Measurements from ENCODE around the gene SSTR4.
"Not testable (repeated sequence)": the region's sequence is repeated elsewhere in the genome, so short reads cannot be mapped to it uniquely, and the experiment has no call there.

Gene SSTR4

DNA sequence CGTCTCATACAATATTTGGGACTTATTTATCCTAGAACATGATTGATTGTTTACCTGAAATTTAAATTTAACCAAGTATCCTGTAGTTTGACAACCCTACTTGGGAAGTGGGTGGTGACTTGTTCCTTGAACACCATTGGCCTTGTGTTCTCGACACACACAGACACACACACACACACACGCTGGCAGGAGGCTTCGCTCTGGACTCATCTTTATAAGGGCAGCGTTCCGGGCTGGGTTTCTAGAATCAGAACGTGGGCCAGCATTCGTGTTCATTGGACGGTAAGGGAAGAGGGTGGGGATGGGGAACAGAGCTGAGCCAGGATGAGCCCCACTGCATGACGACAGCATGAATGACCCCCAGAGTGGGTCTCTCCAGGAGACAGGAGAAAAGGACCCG is 16.2 kb upstream of the SSTR4 start:
- no peak for DNase-seq (ENCODE audit: low spot score)

DNA sequence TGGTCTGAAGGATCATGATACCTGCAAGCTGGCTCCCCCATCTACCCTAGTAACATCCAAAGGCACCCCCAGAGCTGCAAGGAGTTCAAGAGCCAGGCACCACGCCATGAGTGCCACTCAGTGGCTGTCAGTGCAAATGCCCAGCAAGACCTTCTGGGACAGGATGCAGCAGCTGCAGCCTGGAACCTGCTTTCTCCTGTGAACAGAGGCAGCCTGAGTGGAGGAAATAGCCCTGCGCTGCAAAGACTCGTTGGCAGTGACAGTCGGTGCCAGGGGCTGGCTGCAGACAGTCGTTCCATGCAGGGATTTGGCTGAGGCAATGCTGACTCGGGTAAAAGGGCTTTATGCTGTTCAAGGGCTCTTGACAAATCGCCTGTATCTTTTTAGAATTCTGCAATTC is 15.7 kb upstream of the SSTR4 start:
- no peak for DNase-seq (ENCODE audit: low spot score)

DNA sequence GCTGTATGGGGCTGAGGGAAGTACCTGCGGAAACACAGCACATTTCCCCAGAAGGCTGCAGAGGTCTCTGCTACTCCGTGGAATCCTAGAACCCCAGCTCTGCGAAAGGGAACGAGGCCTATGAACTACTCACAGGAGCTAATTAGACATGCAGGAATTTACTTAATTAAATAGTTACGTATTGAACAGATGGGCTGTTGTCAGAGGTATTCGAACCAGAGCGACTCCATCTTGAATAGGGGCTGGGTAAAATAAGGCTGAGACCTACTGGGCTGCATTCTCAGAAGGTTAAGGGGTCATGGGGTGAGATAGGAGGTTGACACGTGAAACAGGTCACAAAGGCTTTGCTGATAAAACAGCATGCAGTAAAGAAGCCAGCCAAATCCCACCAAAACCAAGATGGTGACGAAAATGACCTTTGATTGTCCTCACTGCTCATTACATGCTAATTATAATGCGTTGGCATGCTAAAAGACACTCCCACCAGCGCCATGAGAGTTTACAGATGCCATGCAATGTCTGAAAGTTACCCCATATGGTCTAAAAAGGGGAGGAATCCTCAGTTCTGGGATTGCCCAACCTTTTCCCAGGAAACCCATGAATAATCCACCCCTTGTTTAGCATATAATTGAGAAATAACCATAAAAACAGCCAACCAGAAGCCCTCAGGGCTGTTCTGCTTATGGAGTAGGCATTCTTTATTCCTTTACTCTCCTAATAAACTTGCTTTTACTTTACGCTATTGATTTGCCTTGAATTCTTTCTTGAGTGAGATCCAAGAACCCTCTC is 14.7 kb upstream of the SSTR4 start:
- DNase-seq (ENCODE audit: low spot score): no peak

DNA sequence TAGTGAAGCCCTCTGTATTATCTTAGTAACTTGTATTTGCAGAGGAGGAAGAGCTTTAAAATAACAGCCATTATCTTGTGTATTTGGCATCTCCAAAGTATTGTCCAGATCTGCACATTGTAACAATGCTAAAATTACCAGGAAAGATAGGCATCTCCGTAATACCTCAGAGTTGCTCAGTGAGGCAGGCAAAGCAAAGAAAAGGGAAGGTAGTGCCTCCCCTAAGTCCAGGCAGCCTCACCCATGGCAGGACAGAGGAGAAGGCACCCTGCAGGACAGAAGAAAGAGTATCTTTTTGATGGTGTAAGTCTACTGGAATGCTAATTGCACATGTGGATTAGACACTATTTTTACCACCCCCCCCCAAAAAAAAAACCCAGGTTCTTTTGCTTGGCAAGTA is 13.6 kb upstream of the SSTR4 start:
- no peak for DNase-seq (ENCODE audit: low spot score)

DNA sequence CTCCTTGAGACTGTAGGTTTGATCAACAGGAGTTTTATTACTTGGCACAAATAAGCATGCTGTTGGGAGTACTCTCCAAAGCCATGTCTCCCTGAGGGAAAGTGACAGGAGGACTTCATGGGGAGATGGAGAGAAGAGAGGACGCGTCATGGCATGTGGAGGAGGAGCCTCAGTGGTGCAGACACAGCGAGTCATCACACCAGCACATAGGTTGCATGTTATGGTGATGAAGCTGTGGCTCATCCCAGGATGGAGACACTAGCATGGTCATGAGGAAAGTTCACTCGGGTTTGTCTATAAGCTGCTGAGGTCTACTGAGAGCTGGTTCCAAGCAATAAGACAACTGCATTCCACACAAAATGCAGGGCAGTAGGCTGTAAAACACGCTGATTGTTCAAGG is 13.2 kb upstream of the SSTR4 start:
- peak; percentile 22 for DNase-seq (ENCODE audit: low spot score)

DNA sequence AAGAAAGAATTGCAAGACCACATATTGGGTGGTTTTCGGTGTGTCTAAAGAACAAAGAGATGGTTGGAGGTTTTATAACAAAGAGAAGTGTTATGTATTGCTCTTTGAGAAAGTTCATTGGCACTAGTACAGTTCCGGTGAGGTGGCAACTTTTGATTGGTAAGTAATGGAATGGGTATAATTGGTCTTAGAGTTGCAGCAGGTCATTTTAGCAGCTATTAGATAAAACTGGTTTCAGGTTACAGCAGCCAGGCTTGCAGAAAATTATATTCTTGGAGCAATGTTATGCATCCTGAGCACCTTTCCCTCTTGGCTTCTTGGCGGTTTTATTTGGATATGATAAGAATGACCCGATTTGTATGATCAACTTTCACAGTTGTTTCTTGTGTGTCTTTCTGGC is 12.3 kb upstream of the SSTR4 start:
- DNase-seq (ENCODE audit: low spot score): no peak

DNA sequence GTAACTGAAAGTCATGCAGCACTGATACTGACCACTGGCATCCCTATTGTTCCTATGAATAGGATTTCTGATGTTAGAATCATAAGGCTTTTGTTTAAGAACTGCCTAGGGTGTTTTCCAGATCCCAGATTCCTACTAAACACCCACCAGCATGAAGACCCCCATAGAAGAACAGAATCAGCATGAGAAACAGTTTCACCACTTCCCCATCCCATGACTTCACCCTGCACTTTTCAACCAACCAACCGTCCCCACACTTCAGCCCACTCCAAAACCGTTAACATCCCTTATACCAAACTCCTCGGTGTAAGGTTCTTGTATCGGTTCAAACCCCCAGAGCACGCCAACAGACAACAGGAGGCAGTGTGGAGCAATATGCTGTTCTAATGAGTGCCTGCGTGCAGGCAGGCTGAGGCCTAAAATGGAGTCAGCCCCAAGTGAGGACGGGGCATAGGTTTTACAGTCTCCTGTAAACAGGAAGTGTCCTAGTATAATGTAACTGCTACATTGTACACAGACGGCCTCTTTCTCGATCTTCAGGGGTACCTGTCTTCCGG is 11.4 kb upstream of the SSTR4 start:
- no peak for DNase-seq (ENCODE audit: low spot score)

DNA sequence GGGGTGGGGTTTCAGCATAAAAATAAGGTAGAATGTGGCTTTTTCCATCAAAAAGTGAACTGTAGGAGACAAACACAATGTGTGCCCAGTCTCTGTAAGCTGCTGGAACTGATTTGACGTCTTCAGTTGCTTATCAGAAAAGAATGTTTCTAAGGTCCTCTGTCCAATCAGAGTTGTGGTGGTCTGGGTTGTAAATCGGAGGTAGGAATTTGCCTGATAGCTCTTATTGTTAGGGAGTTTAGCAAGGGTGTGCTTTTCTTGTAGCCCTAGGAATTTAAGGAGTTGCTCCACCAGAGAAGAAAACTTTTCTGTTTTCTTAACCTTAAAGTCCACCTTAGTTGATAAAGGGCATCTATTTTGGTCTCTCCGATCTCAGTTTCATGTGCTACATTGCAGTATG is 10.4 kb upstream of the SSTR4 start:
- no peak for DNase-seq (ENCODE audit: low spot score)

DNA sequence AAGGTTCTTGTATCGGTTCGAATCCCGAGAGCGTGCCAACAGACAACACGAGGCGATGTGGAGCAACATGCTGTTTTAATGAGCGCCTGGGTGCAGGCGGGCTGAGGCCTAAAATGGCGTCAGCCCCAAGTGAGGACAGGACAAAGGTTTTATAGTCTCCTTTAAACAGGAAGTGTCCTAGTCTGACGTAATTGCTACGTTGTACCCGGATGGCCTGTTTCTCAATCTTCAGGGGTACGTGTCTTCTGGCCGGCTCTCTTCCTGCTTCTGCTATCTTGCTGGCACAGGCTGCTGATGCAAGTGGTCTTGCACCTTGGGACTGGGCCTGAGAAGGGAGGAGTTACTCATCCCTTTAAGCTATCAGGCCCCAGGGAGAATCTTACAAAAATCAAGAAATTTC is 9.6 kb upstream of the SSTR4 start:
- not testable (repeated sequence) for DNase-seq (ENCODE audit: low spot score)

DNA sequence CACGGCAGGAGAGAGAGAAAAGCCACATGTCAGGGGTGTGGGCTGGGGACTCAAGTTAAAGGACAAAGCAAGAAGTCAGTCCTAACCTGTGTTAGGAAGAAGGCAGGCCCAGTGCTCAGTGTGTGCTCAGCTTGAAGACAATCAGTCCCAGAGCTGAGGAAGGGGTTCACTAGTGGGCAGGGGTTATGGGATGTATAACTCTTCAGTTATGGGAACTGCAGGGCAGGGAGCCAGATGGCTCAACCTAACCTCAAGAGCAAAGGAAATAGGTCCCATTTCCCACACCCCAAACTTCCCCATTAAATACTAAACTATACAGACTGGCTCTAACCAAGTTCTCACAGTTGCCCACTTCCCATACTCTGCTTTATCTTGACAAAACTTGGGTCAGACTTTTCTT is 7.4 kb upstream of the SSTR4 start:
- no peak for DNase-seq (ENCODE audit: low spot score)

DNA sequence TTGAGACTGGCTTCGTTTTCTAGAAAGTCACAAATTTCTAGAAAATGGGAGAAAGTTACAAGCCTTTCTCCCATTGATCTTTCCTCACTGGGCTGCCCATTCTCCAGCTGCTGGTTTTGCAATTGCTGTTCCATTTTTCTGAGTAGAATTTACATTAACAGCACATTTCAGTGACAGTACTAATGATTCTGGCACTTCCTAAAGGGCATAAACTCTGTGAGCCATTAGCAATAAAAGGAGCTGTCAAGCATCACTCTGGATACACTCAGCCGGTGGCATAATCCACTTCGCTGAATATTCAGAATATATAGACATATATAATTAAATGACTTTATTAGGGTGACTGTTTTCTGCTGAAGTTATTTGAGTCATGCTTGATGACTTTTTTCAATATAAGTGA is 6.7 kb upstream of the SSTR4 start:
- no peak for DNase-seq (ENCODE audit: low spot score)

DNA sequence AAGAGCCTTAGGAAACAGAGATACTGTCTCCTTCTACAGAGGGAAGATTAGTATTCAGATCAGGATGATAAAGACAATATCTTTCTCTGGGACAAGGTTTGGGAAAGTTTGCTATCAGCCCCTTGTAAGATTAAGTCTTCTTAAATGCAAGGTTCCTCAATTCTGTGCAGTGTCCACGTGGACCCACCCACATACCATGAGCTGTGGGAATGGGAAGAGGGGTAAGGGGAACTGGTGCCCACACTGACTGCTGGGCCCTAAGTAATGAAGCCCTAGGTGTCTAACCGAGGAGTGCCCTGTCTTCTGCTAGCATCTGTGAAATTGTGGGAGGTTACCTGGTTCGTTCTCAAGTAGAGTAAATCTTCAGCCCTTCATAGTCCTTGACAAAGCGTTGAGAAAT is 5.8 kb upstream of the SSTR4 start:
- no peak for DNase-seq (ENCODE audit: low spot score)

DNA sequence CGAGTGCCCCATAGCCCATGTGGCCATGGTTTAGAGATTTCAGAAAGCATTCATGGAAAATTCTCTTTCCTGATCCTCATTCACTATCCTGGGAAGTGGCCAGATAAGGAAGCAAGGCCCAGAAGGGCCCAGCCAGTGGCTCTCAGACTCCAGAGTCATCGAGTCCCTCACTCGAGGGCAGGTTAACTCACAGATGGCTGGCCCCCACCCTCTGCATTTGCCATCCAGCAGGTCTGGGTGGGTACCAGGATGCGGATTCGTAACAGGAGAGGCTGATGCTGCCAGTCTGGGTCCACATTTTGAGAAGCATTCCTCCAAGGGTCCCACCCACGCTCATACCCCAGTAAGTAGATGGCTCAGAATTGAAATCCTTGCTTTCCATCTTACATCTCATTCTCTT is 3.8 kb upstream of the SSTR4 start:
- no peak for DNase-seq (ENCODE audit: low spot score)

DNA sequence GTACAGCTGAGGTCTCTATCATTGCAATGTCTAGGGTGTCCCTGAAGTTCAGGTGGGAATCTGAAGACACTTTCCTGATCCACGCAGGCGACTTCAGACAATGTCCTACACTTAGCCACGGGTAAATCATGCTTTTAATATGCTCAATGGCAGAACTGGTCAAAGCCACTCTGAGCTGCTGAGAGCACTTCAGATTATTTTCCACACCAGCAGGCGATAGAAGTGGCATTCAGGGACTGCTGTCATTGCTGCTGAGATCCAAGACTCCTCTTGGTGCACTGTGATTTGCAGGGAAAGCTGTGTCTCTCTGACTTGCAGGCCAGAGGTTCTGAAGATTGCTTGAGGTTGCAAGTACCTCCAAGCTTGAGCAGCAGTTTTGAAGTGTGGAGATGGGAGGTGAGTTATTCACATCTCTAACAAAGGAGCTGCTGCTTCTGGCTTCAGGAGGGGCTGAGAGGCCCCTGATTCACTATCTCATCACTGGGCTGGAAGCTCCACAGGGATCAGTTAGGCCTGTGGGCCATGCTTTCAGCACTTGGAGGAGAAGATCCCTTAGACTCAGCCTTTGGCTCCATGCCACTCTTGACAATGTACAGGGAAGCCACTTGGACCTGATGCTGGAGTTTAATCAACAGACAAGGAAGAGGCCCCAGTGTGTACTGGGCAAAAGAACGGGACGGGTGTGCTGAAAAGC is 2.9 kb upstream of the SSTR4 start:
- DNase-seq (ENCODE audit: low spot score): no peak

DNA sequence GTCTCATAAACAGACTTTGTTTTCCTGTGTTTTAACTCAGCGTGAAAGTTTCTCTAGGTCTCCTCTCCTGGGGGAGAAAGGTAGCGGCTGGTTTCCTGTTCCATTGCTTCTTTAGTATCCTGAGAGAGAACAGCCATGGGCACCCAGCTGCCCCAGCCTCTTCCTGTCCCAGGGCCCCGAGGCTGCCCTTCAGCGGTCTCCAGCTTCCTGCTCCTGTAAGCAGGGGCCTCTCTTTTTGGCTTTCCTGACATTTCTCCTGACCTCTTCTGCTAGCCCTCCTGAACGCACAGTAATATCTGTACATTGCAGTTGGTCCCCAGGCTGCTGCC is 2.4 kb upstream of the SSTR4 start:
- no peak for DNase-seq (ENCODE audit: low spot score)

DNA sequence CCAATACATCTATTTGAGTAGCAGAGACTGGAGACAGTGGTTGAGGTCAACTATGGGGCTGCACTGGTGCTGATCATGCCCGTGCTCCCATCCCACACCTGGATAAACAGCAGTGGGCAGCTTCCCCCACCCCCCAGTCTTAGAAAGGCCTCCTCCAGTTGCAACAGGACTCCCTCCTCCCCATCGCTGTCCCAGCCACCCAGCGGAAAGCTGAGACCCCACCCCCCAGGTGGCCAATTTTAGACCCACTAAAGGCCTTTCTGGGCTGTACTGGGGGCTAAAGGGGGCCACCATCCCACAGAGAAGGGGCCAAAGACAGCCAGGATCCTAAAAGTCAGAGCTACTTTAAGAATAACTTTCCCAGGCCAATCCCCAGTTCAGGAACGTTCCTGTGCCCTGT is 1.2 kb upstream of the SSTR4 start:
- no peak for DNase-seq (ENCODE audit: low spot score)

DNA sequence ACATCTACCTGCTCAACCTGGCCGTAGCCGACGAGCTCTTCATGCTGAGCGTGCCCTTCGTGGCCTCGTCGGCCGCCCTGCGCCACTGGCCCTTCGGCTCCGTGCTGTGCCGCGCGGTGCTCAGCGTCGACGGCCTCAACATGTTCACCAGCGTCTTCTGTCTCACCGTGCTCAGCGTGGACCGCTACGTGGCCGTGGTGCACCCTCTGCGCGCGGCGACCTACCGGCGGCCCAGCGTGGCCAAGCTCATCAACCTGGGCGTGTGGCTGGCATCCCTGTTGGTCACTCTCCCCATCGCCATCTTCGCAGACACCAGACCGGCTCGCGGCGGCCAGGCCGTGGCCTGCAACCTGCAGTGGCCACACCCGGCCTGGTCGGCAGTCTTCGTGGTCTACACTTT is 619 bp downstream of the SSTR4 start:
- no peak for DNase-seq (ENCODE audit: low spot score)

DNA sequence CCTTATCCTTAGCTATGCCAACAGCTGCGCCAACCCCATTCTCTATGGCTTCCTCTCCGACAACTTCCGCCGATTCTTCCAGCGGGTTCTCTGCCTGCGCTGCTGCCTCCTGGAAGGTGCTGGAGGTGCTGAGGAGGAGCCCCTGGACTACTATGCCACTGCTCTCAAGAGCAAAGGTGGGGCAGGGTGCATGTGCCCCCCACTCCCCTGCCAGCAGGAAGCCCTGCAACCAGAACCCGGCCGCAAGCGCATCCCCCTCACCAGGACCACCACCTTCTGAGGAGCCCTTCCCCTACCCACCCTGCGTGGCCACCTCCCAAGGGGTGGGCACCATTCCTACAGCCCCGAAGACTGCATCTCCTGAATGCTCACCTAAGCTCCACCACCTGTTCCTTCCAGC is 1.3 kb downstream of the SSTR4 start:
- no peak for DNase-seq (ENCODE audit: low spot score)

DNA sequence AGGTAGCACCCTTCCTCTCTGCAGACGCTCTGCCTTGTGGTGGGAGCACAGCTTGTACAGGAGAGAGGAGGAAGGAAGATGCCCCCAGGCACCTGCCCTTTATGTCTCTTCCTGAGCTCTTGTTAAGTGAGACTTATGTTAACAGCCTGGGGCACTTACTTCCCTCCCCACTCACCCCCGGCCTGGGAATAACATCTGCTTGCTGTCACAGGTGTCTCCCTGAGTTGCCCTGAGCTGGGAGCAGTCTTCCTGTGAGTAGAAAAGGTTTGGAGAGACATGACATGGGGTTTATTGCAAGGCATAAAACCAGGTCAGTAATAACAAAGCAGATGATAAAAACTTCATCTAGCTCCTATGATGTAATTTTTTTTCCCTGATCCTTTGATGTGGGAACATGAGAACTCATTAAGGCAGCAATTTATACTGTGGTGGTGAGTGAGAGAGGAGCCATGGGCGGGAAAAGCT is 1.9 kb downstream of the SSTR4 start:
- DNase-seq (ENCODE audit: low spot score): no peak

DNA sequence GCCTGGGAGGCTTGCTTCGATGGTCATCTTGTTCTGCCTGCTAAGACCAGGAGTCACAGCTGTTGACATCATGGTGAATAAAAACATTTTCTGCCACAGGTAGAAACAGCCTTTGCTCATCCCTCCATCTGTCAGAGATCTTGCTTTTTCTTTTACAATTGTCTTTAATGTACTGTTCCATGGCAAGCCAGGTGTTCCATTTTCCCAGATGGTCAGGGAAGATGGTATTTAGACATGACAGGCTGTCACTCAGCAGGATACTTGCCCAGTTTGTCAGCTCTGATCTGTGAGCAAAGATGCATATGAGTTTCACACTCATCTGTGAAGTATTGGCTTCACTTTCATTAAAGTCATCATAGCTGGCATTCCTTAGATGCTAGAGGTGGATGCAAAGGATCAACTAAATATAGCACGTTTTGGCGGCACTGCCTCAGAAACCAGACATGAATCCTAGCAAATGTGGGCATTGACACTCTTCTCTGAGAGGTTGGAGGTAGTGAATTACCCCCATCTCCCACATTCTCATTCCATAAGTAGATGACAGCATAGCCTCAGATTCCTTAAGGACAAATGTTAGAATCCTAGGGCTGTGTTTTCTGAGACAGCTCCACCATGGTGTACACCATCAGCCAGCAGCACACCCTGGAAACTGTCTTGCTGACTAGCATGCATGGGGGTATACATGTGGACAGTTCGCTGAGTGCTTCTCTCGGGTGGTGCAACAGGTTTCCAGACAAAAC is 4.2 kb downstream of the SSTR4 start:
- DNase-seq (ENCODE audit: low spot score): no peak

DNA sequence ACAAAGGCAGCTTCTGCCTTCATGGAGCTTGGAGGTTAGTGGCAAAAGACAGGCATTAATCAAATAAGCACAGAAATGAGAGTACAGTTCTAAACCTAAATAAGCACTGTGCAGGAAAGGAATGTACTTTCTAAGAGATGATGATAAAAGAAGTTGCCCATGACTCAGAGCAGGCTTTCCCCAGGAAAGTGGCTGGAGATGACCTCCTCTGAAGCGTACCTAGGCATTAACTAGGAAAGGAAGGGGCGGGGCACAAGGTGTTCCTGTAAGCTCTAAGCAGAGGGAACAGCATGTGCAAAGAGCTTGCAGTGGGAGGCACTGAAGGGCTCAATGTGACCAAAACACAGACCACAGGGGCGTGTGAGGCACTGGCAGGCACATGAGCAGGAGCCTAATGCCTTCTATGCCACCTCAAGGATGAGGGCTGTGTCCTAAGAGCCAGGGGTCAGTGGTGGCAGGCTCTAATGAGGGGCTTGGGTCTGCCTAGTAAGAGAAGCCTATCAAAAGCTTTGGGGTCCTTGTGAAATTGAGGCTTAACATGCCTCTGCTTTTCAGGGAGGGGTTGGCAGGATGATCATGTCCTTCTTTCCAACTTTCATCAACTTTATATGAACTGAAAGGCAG is 4.9 kb downstream of the SSTR4 start:
- no peak for DNase-seq (ENCODE audit: low spot score)

DNA sequence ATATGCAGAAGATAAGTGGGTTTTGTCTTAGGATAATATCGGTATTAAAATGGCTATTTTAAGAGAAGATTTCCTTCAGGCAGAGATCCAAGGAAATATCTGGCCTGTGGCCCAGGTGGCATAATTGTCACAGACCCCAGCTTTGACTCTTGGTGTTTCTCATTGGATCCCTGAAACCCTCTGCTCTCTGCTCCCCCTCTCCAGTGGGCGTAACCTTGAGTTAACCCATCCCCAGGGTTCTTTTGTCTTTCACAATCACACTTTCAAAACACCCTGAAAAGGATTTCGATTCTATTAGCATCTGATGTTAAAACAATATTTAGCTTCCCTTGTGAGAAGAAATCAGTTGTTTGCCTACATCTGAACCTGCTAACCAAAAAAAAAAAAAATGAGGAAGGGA is 7.2 kb downstream of the SSTR4 start:
- DNase-seq (ENCODE audit: low spot score): no peak

DNA sequence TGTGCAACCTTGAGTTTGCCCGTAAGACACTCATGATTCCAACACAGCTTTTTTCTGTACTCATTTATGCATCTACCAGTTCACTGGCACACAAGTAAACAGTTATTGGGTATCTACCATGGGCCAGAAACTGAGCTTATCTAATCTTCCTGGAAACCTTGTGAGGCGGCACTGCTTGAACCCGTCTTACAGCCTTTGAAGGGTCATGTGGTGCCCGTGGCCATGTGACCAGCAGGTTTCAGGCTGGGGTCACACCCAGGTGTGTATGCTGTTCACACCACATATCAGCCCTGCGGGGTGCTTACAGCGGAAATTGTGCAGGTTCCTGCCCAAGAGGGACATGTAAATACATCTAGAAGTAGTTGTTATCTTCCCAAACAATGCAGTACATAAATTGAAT is 8.3 kb downstream of the SSTR4 start:
- no peak for DNase-seq (ENCODE audit: low spot score)
